ENCODE measurements around the gene DENND5A. TPM values are rescaled to one million over a fixed set of nuclear protein-coding genes. Genes with fewer than 3 reads are reported as not detected.

Gene DENND5A
- total and polyA plus RNA-seq, 10 of the 15 experiments (the other 5 are each of a cell fraction or from before 2014, with no cell fraction given) = 15.6 to 157 (median 85.1) TPM

DNA sequence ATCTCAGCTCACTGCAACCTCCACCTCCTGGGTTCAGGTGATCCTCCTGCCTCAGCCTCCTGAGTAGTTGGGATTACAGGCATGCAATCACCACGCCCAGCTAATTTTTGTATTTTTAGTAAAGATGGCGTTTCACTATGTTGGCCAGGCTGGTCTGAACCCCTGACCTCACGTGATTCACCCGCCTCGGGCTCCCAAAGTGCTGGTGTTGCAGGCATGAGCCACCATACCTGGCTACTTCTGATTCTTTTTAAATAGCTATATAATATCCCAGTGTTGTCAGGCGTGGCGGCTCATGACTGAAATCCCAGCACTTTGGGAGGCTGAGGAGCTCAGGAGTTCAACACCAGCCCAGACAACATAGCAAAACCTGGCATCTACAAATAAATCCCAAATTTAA is 28.5 kb upstream of the DENND5A start:
- in situ Hi-C loops (cut with MboI) (no loop called here), intact Hi-C loops (cut with micrococcal nuclease; ENCODE audit: unreplicated experiment) (no loop called here)
- SMC1A ChIA-PET (ENCODE audit: uncharacterized antibody, unreplicated experiment) = interaction anchor here (1.1 to 1.2 kb wide), 2 partner anchors 13 to 17 kb away, joined by 3 read pairs; no protein-coding TSS in a partner anchor
- no peak for ATAC-seq
- FAIRE-seq = no peak
- H3K4me2 ChIP-seq (ENCODE audit: control insufficient read depth, insufficient read depth) = no peak overlapping the region
- H3K27me3 ChIP-seq (replicated peaks in 1 of 2; ENCODE audit: control insufficient read depth in 2 of 2, insufficient read depth in 2 of 2, low read length in 1 of 2) = no peaks in the 10 kb centered on the region
- H3K9me3 ChIP-seq (replicated peaks; ENCODE audit: control insufficient read depth, insufficient read depth, low read length) = no peaks in the 10 kb centered on the region
- H3K36me3 ChIP-seq (ENCODE audit: control insufficient read depth in 2 of 2, insufficient read depth in 2 of 2, low read length in 1 of 2) = no peaks in the 10 kb centered on the region; a peak in 2 of 4 replicates
- no peak for DNase-seq (ENCODE audit: low read depth, low spot score)
- RAD21 ChIA-PET (ENCODE audit: unreplicated experiment) = interaction anchor here (1.2 kb wide), 1 partner anchor 14 kb away, joined by 3 read pairs; no protein-coding TSS in a partner anchor
- BruUV-seq (replicated peaks) = no TSS peak
- H3K27ac ChIP-seq (ENCODE audit: control insufficient read depth, insufficient read depth) = no peak overlapping the region
- H3K79me2 ChIP-seq (ENCODE audit: control insufficient read depth, insufficient read depth, low read length) = no peaks in the 10 kb centered on the region
- no peak overlapping the region for H2AFZ ChIP-seq (ENCODE audit: control insufficient read depth, low read depth, low read length)
- 94% methylated on average over 7 of the region's 7 CpGs for WGBS (ENCODE audit: insufficient coverage, insufficient replicate concordance, low lambda C conversion rate, missing lambda C conversion rate)
- H3K4me1 ChIP-seq (ENCODE audit: control insufficient read depth, insufficient read depth, low read length) = no peaks in the 10 kb centered on the region
- POLR2A ChIA-PET = no interaction called here
- H3K4me3 ChIP-seq = no peak overlapping the region
- H4K20me1 ChIP-seq (ENCODE audit: control insufficient read depth, insufficient read depth) = no peaks in the 10 kb centered on the region
- H3K9ac ChIP-seq (ENCODE audit: control insufficient read depth, insufficient read depth, low read length) = no peak overlapping the region
- CTCF ChIA-PET = interaction anchor here (1.1 kb wide), 1 partner anchor 10 kb away, joined by 4 read pairs; no protein-coding TSS in a partner anchor
- TF ChIP-seq SPI1 (IDR thresholded peaks at IDR 0.05; ENCODE audit: borderline replicate concordance, insufficient read depth, low read depth, low read length) (no peak), ZNF207 (IDR thresholded peaks at IDR 0.05; ENCODE audit: borderline replicate concordance) (no peak), MLLT1 (IDR thresholded peaks at IDR 0.05) (no peak), POU2F2 (IDR thresholded peaks at IDR 0.05; ENCODE audit: borderline replicate concordance, low read depth, low read length) (no peak), SRF (IDR thresholded peaks at IDR 0.05; ENCODE audit: low read depth in 2 of 2, low read length in 2 of 2) (no peak), SP1 (IDR thresholded peaks at IDR 0.05; ENCODE audit: low read depth, low read length) (no peak), TAF1 (IDR thresholded peaks at IDR 0.05; ENCODE audit: borderline replicate concordance, low read depth, low read length) (no peak), SIX5 (IDR thresholded peaks at IDR 0.05; ENCODE audit: low read depth, low read length, severe bottlenecking) (no peak), BMI1 (IDR thresholded peaks at IDR 0.05; ENCODE audit: borderline replicate concordance) (no peak), BACH1 (IDR thresholded peaks at IDR 0.05; ENCODE audit: borderline replicate concordance) (no peak), ZNF24 (IDR thresholded peaks at IDR 0.05) (no peak), CREM (IDR thresholded peaks at IDR 0.05; ENCODE audit: low read depth) (no peak)
- TF ChIP-seq, protein P1, sequence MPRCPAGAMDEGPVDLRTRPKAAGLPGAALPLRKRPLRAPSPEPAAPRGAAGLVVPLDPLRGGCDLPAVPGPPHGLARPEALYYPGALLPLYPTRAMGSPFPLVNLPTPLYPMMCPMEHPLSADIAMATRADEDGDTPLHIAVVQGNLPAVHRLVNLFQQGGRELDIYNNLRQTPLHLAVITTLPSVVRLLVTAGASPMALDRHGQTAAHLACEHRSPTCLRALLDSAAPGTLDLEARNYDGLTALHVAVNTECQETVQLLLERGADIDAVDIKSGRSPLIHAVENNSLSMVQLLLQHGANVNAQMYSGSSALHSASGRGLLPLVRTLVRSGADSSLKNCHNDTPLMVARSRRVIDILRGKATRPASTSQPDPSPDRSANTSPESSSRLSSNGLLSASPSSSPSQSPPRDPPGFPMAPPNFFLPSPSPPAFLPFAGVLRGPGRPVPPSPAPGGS (IDR thresholded peaks at IDR 0.05; ENCODE audit: borderline replicate concordance, insufficient read depth, low read depth, low read length, poor library complexity, severe bottlenecking) = no peak
- TF ChIP-seq, protein P2, sequence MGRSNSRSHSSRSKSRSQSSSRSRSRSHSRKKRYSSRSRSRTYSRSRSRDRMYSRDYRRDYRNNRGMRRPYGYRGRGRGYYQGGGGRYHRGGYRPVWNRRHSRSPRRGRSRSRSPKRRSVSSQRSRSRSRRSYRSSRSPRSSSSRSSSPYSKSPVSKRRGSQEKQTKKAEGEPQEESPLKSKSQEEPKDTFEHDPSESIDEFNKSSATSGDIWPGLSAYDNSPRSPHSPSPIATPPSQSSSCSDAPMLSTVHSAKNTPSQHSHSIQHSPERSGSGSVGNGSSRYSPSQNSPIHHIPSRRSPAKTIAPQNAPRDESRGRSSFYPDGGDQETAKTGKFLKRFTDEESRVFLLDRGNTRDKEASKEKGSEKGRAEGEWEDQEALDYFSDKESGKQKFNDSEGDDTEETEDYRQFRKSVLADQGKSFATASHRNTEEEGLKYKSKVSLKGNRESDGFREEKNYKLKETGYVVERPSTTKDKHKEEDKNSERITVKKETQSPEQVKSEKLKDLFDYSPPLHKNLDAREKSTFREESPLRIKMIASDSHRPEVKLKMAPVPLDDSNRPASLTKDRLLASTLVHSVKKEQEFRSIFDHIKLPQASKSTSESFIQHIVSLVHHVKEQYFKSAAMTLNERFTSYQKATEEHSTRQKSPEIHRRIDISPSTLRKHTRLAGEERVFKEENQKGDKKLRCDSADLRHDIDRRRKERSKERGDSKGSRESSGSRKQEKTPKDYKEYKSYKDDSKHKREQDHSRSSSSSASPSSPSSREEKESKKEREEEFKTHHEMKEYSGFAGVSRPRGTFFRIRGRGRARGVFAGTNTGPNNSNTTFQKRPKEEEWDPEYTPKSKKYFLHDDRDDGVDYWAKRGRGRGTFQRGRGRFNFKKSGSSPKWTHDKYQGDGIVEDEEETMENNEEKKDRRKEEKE (IDR thresholded peaks at IDR 0.05) = no peak
- TF ChIP-seq, protein P3, sequence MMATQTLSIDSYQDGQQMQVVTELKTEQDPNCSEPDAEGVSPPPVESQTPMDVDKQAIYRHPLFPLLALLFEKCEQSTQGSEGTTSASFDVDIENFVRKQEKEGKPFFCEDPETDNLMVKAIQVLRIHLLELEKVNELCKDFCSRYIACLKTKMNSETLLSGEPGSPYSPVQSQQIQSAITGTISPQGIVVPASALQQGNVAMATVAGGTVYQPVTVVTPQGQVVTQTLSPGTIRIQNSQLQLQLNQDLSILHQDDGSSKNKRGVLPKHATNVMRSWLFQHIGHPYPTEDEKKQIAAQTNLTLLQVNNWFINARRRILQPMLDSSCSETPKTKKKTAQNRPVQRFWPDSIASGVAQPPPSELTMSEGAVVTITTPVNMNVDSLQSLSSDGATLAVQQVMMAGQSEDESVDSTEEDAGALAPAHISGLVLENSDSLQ (IDR thresholded peaks at IDR 0.05) = no peak
